ENCODE results near the gene MAP6. TPM values are rescaled to one million over a fixed set of nuclear protein-coding genes. Genes with fewer than 3 reads are reported as not detected.

The MAP6 gene
- total RNA-seq, 2 experiments from 2014 or later = not detected

GRCh38 chr11:75635066-75635862 is 33.6 kb downstream of the MAP6 start:
- no peak overlapping the region for H3K27ac ChIP-seq (ENCODE audit: low read depth in 1 of 2, low read length in 2 of 2)
- ATAC-seq (ENCODE audit: poor library complexity) = no peak

GRCh38 chr11:75633409-75634066 is 35.3 kb downstream of the MAP6 start:
- POLR2A ChIA-PET = no interaction called here
- Mint-ChIP-seq H3K9me3 (no peaks in the 10 kb centered on the region), H3K27me3 (peaks cover 81% of the 10 kb centered on the region), H3K4me3 (no peak overlapping the region), H3K27ac (no peak overlapping the region), H3K4me1 (ENCODE audit: low read depth) (no peaks in the 10 kb centered on the region), H3K36me3 (ENCODE audit: low read depth) (no peaks in the 10 kb centered on the region)
- H3K4me3 ChIP-seq (ENCODE audit: low read length) = no peak overlapping the region
- no peak for ATAC-seq (ENCODE audit: poor library complexity)
- H3K27me3 ChIP-seq (ENCODE audit: control insufficient read depth in 1 of 2, insufficient read depth in 2 of 2, low read length in 2 of 2) = peaks cover 26 to 28% of the 10 kb centered on the region in 2 experiments
- H3K4me1 ChIP-seq (ENCODE audit: insufficient read depth, low read length) = no peaks in the 10 kb centered on the region
- intact Hi-C loops (cut with DNase I, micrococcal nuclease) = no loop called here
- no peaks in the 10 kb centered on the region for H3K36me3 ChIP-seq (ENCODE audit: insufficient read depth, low read length)
- TF ChIP-seq, protein P1, sequence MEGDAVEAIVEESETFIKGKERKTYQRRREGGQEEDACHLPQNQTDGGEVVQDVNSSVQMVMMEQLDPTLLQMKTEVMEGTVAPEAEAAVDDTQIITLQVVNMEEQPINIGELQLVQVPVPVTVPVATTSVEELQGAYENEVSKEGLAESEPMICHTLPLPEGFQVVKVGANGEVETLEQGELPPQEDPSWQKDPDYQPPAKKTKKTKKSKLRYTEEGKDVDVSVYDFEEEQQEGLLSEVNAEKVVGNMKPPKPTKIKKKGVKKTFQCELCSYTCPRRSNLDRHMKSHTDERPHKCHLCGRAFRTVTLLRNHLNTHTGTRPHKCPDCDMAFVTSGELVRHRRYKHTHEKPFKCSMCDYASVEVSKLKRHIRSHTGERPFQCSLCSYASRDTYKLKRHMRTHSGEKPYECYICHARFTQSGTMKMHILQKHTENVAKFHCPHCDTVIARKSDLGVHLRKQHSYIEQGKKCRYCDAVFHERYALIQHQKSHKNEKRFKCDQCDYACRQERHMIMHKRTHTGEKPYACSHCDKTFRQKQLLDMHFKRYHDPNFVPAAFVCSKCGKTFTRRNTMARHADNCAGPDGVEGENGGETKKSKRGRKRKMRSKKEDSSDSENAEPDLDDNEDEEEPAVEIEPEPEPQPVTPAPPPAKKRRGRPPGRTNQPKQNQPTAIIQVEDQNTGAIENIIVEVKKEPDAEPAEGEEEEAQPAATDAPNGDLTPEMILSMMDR (IDR thresholded peaks at IDR 0.05) = no peak
- no peak for DNase-seq
- H3K9me3 ChIP-seq (ENCODE audit: control insufficient read depth in 1 of 2, insufficient read depth in 1 of 2, low read length in 2 of 2) = no peaks in the 10 kb centered on the region
- no peak overlapping the region for H3K27ac ChIP-seq (ENCODE audit: low read depth in 1 of 2, low read length in 2 of 2)
- CTCF ChIA-PET = no interaction called here

More at GRCh38 chr11:75635066-75635862, 33.6 kb downstream of the MAP6 start:
- POLR2A ChIA-PET = no interaction called here
- Mint-ChIP-seq H3K27me3 (peaks cover 84% of the 10 kb centered on the region), H3K9me3 (no peaks in the 10 kb centered on the region), H3K4me3 (no peak overlapping the region), H3K4me1 (ENCODE audit: low read depth) (no peaks in the 10 kb centered on the region), H3K27ac (no peak overlapping the region), H3K36me3 (ENCODE audit: low read depth) (no peaks in the 10 kb centered on the region)
- Histone ChIP-seq H3K36me3 (ENCODE audit: insufficient read depth, low read length) (no peaks in the 10 kb centered on the region), H3K4me3 (ENCODE audit: low read length) (no peak overlapping the region), H3K27me3 (ENCODE audit: control insufficient read depth in 1 of 2, insufficient read depth in 2 of 2, low read length in 2 of 2) (peaks cover 26 to 28% of the 10 kb centered on the region in 2 experiments), H3K4me1 (ENCODE audit: insufficient read depth, low read length) (no peaks in the 10 kb centered on the region), H3K9me3 (ENCODE audit: control insufficient read depth in 1 of 2, insufficient read depth in 1 of 2, low read length in 2 of 2) (no peaks in the 10 kb centered on the region)
- DNase-seq = no peak
- TF ChIP-seq, protein P1 (IDR thresholded peaks at IDR 0.05) = no peak
- CTCF ChIA-PET = no interaction called here
- intact Hi-C loops (cut with DNase I, micrococcal nuclease) = no loop called here

- DNase-seq = no peak
- peaks cover 83% of the 10 kb centered on the region for H3K27me3 Mint-ChIP-seq
Measured at GRCh38 chr11:75632962-75633361, 35.9 kb downstream of the MAP6 start.

More at GRCh38 chr11:75632962-75633361, 35.9 kb downstream of the MAP6 start:
- intact Hi-C loops (cut with DNase I, micrococcal nuclease) = no loop called here
- no peaks in the 10 kb centered on the region for H3K9me3 Mint-ChIP-seq
- TF ChIP-seq, protein P1 (IDR thresholded peaks at IDR 0.05) = no peak
- no peak for ATAC-seq (ENCODE audit: poor library complexity)
- Histone ChIP-seq H3K36me3 (ENCODE audit: insufficient read depth, low read length) (no peaks in the 10 kb centered on the region), H3K4me1 (ENCODE audit: insufficient read depth, low read length) (no peaks in the 10 kb centered on the region), H3K4me3 (ENCODE audit: low read length) (no peak overlapping the region), H3K9me3 (ENCODE audit: control insufficient read depth in 1 of 2, insufficient read depth in 1 of 2, low read length in 2 of 2) (no peaks in the 10 kb centered on the region), H3K27me3 (ENCODE audit: control insufficient read depth in 1 of 2, insufficient read depth in 2 of 2, low read length in 2 of 2) (peaks cover 26 to 28% of the 10 kb centered on the region in 2 experiments), H3K27ac (ENCODE audit: low read depth in 1 of 2, low read length in 2 of 2) (no peak overlapping the region)
- no peak overlapping the region for H3K4me3 Mint-ChIP-seq
- H3K4me1 Mint-ChIP-seq (ENCODE audit: low read depth) = no peaks in the 10 kb centered on the region
- no peak overlapping the region for H3K27ac Mint-ChIP-seq
- ChIA-PET CTCF (no interaction called here), POLR2A (no interaction called here)
- no peaks in the 10 kb centered on the region for H3K36me3 Mint-ChIP-seq (ENCODE audit: low read depth)
